Smooth muscle cell (in vitro differentiated cells): ENCODE data around the gene SPDYE3. TPM values are rescaled to one million over a fixed set of nuclear protein-coding genes. Genes with fewer than 3 reads are reported as not detected.
"Not testable (repeated sequence)": the region's sequence is repeated elsewhere in the genome, so short reads cannot be mapped to it uniquely, and the experiment has no call there.

ENCODE experiments used
- DNase-seq: peaks from one replicate; lab custom pipeline; 2025; ENCODE audit not compliant: unreplicated experiment; lab: John Stamatoyannopoulos, UW
- H2AFZ ChIP-seq: fragments of 200-600 bp; sonication (generic); 2 replicates; pipeline ENCODE4 v1.6.0; 2016; ENCODE audit warnings: antibody characterized with exemption, low read depth, mild to moderate bottlenecking
- H3F3A ChIP-seq: fragments of 200-600 bp; sonication (generic); 2 replicates; pipeline ENCODE4 v1.6.0; 2017; ENCODE audit warnings: antibody characterized with exemption, low read depth
- H3K27ac ChIP-seq: fragments of 200-600 bp; sonication (generic); 2 replicates; pipeline ENCODE4 v1.5.1; 2016; ENCODE audit warnings: low read depth, mild to moderate bottlenecking
- H3K27me3 ChIP-seq: fragments of 200-600 bp; sonication (generic); 2 replicates; pipeline ENCODE4 v1.6.1; 2016; ENCODE audit warnings: low read depth, mild to moderate bottlenecking
- H3K36me3 ChIP-seq: fragments of 200-600 bp; sonication (generic); 2 replicates; pipeline ENCODE4 v1.5.1; 2016; ENCODE audit warnings: low read depth
- H3K4me1 ChIP-seq: fragments of 200-600 bp; sonication (generic); 2 replicates; pipeline ENCODE4 v1.5.1; 2016; ENCODE audit warnings: low read depth
- H3K4me2 ChIP-seq: fragments of 200-600 bp; sonication (generic); 2 replicates; pipeline ENCODE4 v1.6.0; 2016; ENCODE audit warnings: mild to moderate bottlenecking
- H3K4me3 ChIP-seq: fragments of 200-600 bp; sonication (generic); 2 replicates; pipeline ENCODE4 v1.5.1; 2016; ENCODE audit warnings: mild to moderate bottlenecking
- H3K79me2 ChIP-seq: fragments of 200-600 bp; sonication (generic); 2 replicates; pipeline ENCODE4 v1.6.0; 2016; ENCODE audit warnings: low read depth, mild to moderate bottlenecking
- H3K9ac ChIP-seq: fragments of 200-600 bp; sonication (generic); 2 replicates; pipeline ENCODE4 v1.6.0; 2016; ENCODE audit warnings: low read depth
- H3K9me3 ChIP-seq: fragments of 200-600 bp; sonication (generic); replicated peaks from 2 replicates; pipeline ENCODE4 v1.5.1; 2016; ENCODE audit warnings: low read depth
- H4K20me1 ChIP-seq: fragments of 200-600 bp; sonication (generic); 2 replicates; pipeline ENCODE4 v1.6.0; 2016; ENCODE audit warnings: low read depth
- WGBS: methylation state at CpG from one replicate; pipeline ENCODE4 v1.1.7; 2016; ENCODE audit warnings: low lambda C conversion rate; 5-methylcytosine and 5-hydroxymethylcytosine counted together
- polyA plus RNA-seq: library from polyadenylated mRNA; unstranded; fragments of >200 nt; fragmentation: Nextera tagmentation; extraction: Ambion mirVana; gene quantifications from 2 replicates; pipeline ENCODE4 v1.2.1, GENCODE V29; 2016
- total RNA-seq: library from RNA; depleted of rRNA; stranded (reverse); fragments of >200 nt; gene quantifications from 2 replicates; pipeline ENCODE4 v1.2.3, GENCODE V29; 2014
- TF ChIP-seq, protein P1 (sequence below): fragments of 200-600 bp; sonication (generic); IDR thresholded peaks from 2 replicates; pipeline ENCODE4 v1.5.1; 2017; ENCODE audit warnings: borderline replicate concordance, mild to moderate bottlenecking, antibody characterized with exemption; ENCODE audit not compliant: insufficient read depth, poor library complexity, severe bottlenecking

SPDYE3 gene
- total and polyA plus RNA-seq, 2 experiments from 2014 or later: 1.8 TPM; not detected in 1

- TF ChIP-seq, protein P1, sequence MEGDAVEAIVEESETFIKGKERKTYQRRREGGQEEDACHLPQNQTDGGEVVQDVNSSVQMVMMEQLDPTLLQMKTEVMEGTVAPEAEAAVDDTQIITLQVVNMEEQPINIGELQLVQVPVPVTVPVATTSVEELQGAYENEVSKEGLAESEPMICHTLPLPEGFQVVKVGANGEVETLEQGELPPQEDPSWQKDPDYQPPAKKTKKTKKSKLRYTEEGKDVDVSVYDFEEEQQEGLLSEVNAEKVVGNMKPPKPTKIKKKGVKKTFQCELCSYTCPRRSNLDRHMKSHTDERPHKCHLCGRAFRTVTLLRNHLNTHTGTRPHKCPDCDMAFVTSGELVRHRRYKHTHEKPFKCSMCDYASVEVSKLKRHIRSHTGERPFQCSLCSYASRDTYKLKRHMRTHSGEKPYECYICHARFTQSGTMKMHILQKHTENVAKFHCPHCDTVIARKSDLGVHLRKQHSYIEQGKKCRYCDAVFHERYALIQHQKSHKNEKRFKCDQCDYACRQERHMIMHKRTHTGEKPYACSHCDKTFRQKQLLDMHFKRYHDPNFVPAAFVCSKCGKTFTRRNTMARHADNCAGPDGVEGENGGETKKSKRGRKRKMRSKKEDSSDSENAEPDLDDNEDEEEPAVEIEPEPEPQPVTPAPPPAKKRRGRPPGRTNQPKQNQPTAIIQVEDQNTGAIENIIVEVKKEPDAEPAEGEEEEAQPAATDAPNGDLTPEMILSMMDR: no peak
These were observed 52.8 kb downstream of the SPDYE3 start for GRCh38 chr7:100360135-100360854.

DNA sequence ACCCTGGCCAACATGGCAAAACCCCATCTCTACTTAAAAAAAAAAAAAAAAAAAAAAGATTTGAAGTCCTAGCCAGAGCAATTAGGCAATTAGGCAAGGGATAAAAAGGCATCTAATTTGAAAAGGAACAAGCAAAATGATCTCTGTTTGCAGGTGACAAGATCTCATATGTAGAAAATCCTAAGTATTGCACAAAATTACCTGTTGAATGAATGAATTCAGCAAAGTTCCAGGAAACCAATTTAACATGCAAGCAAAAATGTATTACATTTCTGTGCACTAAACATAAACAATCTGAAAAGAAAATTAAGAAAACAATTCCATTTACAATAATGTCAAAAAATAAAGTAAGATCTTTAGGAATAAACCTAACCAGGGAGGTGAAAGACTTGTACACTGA lies 55.6 kb downstream of the SPDYE3 start:
- TF ChIP-seq, protein P1: no peak
- no peak for DNase-seq
- no peaks in the 10 kb centered on the region for H3K4me1 ChIP-seq
- no peaks in the 10 kb centered on the region for H4K20me1 ChIP-seq
- no peaks in the 10 kb centered on the region for H3K9me3 ChIP-seq
- no peaks in the 10 kb centered on the region for H3K79me2 ChIP-seq
- no peak overlapping the region for H3K4me3 ChIP-seq
- no peaks in the 10 kb centered on the region for H3F3A ChIP-seq
- no peak overlapping the region for H3K4me2 ChIP-seq
- H3K36me3 ChIP-seq: no peaks in the 10 kb centered on the region
- no peak overlapping the region for H3K27ac ChIP-seq
- no peak overlapping the region for H2AFZ ChIP-seq
- no peaks in the 10 kb centered on the region for H3K27me3 ChIP-seq
- H3K9ac ChIP-seq: no peak overlapping the region

More at GRCh38 chr7:100360135-100360854, 52.8 kb downstream of the SPDYE3 start:
- 99% methylated on average over 3 of the region's 3 CpGs for WGBS
- H3K36me3 ChIP-seq: no peaks in the 10 kb centered on the region
- no peaks in the 10 kb centered on the region for H4K20me1 ChIP-seq
- no peaks in the 10 kb centered on the region for H3K9me3 ChIP-seq
- no peak overlapping the region for H3K27ac ChIP-seq
- H3K4me3 ChIP-seq: no peak overlapping the region
- H3K27me3 ChIP-seq: no peaks in the 10 kb centered on the region
- no peak overlapping the region for H3K4me2 ChIP-seq
- no peak for DNase-seq
- no peak overlapping the region for H3K9ac ChIP-seq
- H3F3A ChIP-seq: no peaks in the 10 kb centered on the region
- H3K79me2 ChIP-seq: no peaks in the 10 kb centered on the region
- no peak overlapping the region for H2AFZ ChIP-seq
- H3K4me1 ChIP-seq: no peaks in the 10 kb centered on the region

DNA sequence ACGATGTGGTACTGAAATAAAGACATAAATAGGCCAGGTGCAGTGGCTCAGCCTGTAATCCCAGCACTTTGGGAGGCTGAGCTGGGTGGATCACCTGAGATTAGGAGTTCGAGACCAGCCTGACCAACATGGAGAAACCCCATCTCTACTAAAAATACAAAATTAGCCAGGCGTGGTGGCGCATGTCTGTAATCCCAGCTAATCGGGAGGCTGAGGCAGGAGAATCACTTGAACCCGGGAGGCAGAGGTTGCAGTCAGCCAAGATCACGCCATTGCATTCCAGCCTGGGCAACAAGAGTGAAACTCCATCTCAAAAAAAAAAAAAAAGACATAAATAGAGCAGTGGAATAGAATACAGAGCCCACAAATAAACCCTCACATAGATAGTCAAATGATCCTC lies 56.3 kb downstream of the SPDYE3 start:
- not testable (repeated sequence) for H3K27me3 ChIP-seq, H3K9ac ChIP-seq, H3K4me3 ChIP-seq, DNase-seq, H3K27ac ChIP-seq, H3K9me3 ChIP-seq, H3K79me2 ChIP-seq, H3K4me1 ChIP-seq, H2AFZ ChIP-seq, H4K20me1 ChIP-seq, H3K4me2 ChIP-seq, H3K36me3 ChIP-seq, H3F3A ChIP-seq
- over 99% methylated on average over 7 of the region's 7 CpGs for WGBS

DNA sequence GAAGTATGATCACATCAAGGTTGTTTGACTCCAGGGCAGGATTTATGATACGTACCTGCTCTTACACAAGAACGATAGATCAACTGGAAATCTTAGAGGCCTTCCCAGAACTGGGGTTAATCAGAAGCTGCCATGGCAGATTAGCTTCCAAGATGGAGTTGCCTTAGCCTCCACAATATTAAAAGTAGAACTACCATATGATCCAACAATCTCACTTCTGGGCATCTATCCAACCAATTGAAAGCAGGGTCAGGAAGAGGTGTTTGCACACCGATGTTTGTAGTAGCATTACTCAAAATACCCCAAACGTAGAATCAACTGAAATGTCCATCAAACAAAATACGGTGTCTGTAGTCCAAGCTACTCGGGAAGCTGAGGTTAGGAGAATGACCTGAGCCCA lies 57.0 kb downstream of the SPDYE3 start:
- no peak overlapping the region for H3K27ac ChIP-seq
- no peak overlapping the region for H2AFZ ChIP-seq
- H3K79me2 ChIP-seq: no peaks in the 10 kb centered on the region
- 98% methylated on average over 6 of the region's 6 CpGs for WGBS
- no peaks in the 10 kb centered on the region for H3F3A ChIP-seq
- no peaks in the 10 kb centered on the region for H3K36me3 ChIP-seq
- H3K9ac ChIP-seq: no peak overlapping the region
- H3K4me1 ChIP-seq: peaks cover 2% of the 10 kb centered on the region
- no peak overlapping the region for H3K4me2 ChIP-seq
- TF ChIP-seq, protein P1: no peak
- H3K9me3 ChIP-seq: no peaks in the 10 kb centered on the region
- H3K4me3 ChIP-seq: no peak overlapping the region
- no peaks in the 10 kb centered on the region for H4K20me1 ChIP-seq
- H3K27me3 ChIP-seq: no peaks in the 10 kb centered on the region
- DNase-seq: no peak

DNA sequence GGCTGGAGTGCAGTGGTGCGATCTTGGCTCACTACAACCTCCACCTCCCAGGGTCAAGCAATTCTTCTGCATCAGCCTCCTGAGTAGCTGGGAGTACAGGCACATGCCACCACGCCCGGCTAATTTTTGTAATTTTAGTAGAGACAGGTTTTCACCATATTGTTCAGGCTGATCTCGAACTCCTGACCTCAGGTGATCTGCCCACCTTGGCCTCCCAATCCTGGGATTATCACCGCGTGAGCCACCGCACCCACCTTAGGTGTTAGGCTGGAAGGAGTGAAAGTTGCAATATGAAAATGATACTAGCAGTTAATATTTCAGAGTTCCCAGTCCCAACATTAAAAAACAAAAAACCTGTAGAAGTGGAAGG lies 58.5 kb downstream of the SPDYE3 start:
- WGBS: 97% methylated on average over 7 of the region's 7 CpGs
- not testable (repeated sequence) for H3K27me3 ChIP-seq, H3K9ac ChIP-seq, H3K9me3 ChIP-seq, H3K4me2 ChIP-seq, H3F3A ChIP-seq, H2AFZ ChIP-seq, H3K79me2 ChIP-seq, DNase-seq, H3K36me3 ChIP-seq, H3K4me3 ChIP-seq, H4K20me1 ChIP-seq, H3K27ac ChIP-seq
- H3K4me1 ChIP-seq: peaks cover 10% of the 10 kb centered on the region
